Smooth muscle cell (in vitro differentiated cells): ENCODE data around the gene TBX21. TPM values are rescaled to one million over a fixed set of nuclear protein-coding genes. Genes with fewer than 3 reads are reported as not detected.
A peak's percentile ranks its signal among the peaks of the same experiment; 100 is the strongest.

Experiments
- DNase-seq: peaks from one replicate; lab custom pipeline; 2025; ENCODE audit not compliant: unreplicated experiment; lab: John Stamatoyannopoulos, UW
- H2AFZ ChIP-seq: fragments of 200-600 bp; sonication (generic); 2 replicates; pipeline ENCODE4 v1.6.0; 2016; ENCODE audit warnings: antibody characterized with exemption, low read depth, mild to moderate bottlenecking
- H3F3A ChIP-seq: fragments of 200-600 bp; sonication (generic); 2 replicates; pipeline ENCODE4 v1.6.0; 2017; ENCODE audit warnings: antibody characterized with exemption, low read depth
- H3K27ac ChIP-seq: fragments of 200-600 bp; sonication (generic); 2 replicates; pipeline ENCODE4 v1.5.1; 2016; ENCODE audit warnings: low read depth, mild to moderate bottlenecking
- H3K27me3 ChIP-seq: fragments of 200-600 bp; sonication (generic); 2 replicates; pipeline ENCODE4 v1.6.1; 2016; ENCODE audit warnings: low read depth, mild to moderate bottlenecking
- H3K36me3 ChIP-seq: fragments of 200-600 bp; sonication (generic); 2 replicates; pipeline ENCODE4 v1.5.1; 2016; ENCODE audit warnings: low read depth
- H3K4me1 ChIP-seq: fragments of 200-600 bp; sonication (generic); 2 replicates; pipeline ENCODE4 v1.5.1; 2016; ENCODE audit warnings: low read depth
- H3K4me2 ChIP-seq: fragments of 200-600 bp; sonication (generic); 2 replicates; pipeline ENCODE4 v1.6.0; 2016; ENCODE audit warnings: mild to moderate bottlenecking
- H3K4me3 ChIP-seq: fragments of 200-600 bp; sonication (generic); 2 replicates; pipeline ENCODE4 v1.5.1; 2016; ENCODE audit warnings: mild to moderate bottlenecking
- H3K79me2 ChIP-seq: fragments of 200-600 bp; sonication (generic); 2 replicates; pipeline ENCODE4 v1.6.0; 2016; ENCODE audit warnings: low read depth, mild to moderate bottlenecking
- H3K9ac ChIP-seq: fragments of 200-600 bp; sonication (generic); 2 replicates; pipeline ENCODE4 v1.6.0; 2016; ENCODE audit warnings: low read depth
- H3K9me3 ChIP-seq: fragments of 200-600 bp; sonication (generic); replicated peaks from 2 replicates; pipeline ENCODE4 v1.5.1; 2016; ENCODE audit warnings: low read depth
- H4K20me1 ChIP-seq: fragments of 200-600 bp; sonication (generic); 2 replicates; pipeline ENCODE4 v1.6.0; 2016; ENCODE audit warnings: low read depth
- CTCF ChIP-seq: fragments of 200-600 bp; sonication (generic); IDR thresholded peaks from 2 replicates; pipeline ENCODE4 v1.5.1; 2017; ENCODE audit warnings: borderline replicate concordance, mild to moderate bottlenecking, antibody characterized with exemption; ENCODE audit not compliant: insufficient read depth, poor library complexity, severe bottlenecking
- WGBS: methylation state at CpG from one replicate; pipeline ENCODE4 v1.1.7; 2016; ENCODE audit warnings: low lambda C conversion rate; 5-methylcytosine and 5-hydroxymethylcytosine counted together
- polyA plus RNA-seq: library from polyadenylated mRNA; unstranded; fragments of >200 nt; fragmentation: Nextera tagmentation; extraction: Ambion mirVana; gene quantifications from 2 replicates; pipeline ENCODE4 v1.2.1, GENCODE V29; 2016
- total RNA-seq: library from RNA; depleted of rRNA; stranded (reverse); fragments of >200 nt; gene quantifications from 2 replicates; pipeline ENCODE4 v1.2.3, GENCODE V29; 2014

TBX21 gene
- total and polyA plus RNA-seq, 2 experiments from 2014 or later = not detected

- Histone ChIP-seq H3K79me2 (no peaks in the 10 kb centered on the region), H3K27ac (peak overlapping the region; percentile 74), H3K4me3 (no peak overlapping the region), H4K20me1 (peaks cover 37% of the 10 kb centered on the region), H3K4me1 (peaks cover 15% of the 10 kb centered on the region), H2AFZ (no peak overlapping the region), H3K36me3 (peaks cover 6% of the 10 kb centered on the region), H3K9ac (no peak overlapping the region), H3K9me3 (no peaks in the 10 kb centered on the region), H3K4me2 (no peak overlapping the region), H3F3A (peaks cover 38% of the 10 kb centered on the region), H3K27me3 (no peaks in the 10 kb centered on the region)
- no peak for TF ChIP-seq CTCF
- no peak for DNase-seq
Measured at GRCh38 chr17:47687328-47687690, 45.7 kb upstream of the TBX21 start.

- Histone ChIP-seq H3K9me3 (no peaks in the 10 kb centered on the region), H4K20me1 (peaks cover 37% of the 10 kb centered on the region), H3K27me3 (no peaks in the 10 kb centered on the region), H3K27ac (peak overlapping the region; percentile 74), H3K4me1 (peaks cover 15% of the 10 kb centered on the region), H3K79me2 (no peaks in the 10 kb centered on the region), H3K4me3 (no peak overlapping the region), H3K36me3 (peaks cover 4% of the 10 kb centered on the region), H3K9ac (no peak overlapping the region), H3K4me2 (no peak overlapping the region), H2AFZ (no peak overlapping the region), H3F3A (peaks cover 35% of the 10 kb centered on the region)
- DNase-seq = no peak
- WGBS = 91% methylated on average over 1 of the region's 1 CpG
- TF ChIP-seq CTCF = no peak
Measured at GRCh38 chr17:47687748-47688147, 45.3 kb upstream of the TBX21 start.

GRCh38 chr17:47690121-47690520 lies 42.9 kb upstream of the TBX21 start:
- Histone ChIP-seq H4K20me1 (peaks cover 19% of the 10 kb centered on the region), H3K27me3 (no peaks in the 10 kb centered on the region), H3K4me3 (no peak overlapping the region), H3K4me1 (peaks cover 26% of the 10 kb centered on the region), H3K4me2 (no peak overlapping the region), H3K9ac (no peak overlapping the region), H3K9me3 (no peaks in the 10 kb centered on the region), H3K27ac (no peak overlapping the region), H3K36me3 (no peaks in the 10 kb centered on the region), H3F3A (peaks cover 26% of the 10 kb centered on the region), H3K79me2 (no peaks in the 10 kb centered on the region), H2AFZ (no peak overlapping the region)
- DNase-seq = no peak
- TF ChIP-seq CTCF = no peak
- WGBS = 70% methylated on average over 3 of the region's 3 CpGs

- no peak for DNase-seq
- Histone ChIP-seq H3K79me2 (no peaks in the 10 kb centered on the region), H3K4me3 (no peak overlapping the region), H2AFZ (no peak overlapping the region), H3K27me3 (no peaks in the 10 kb centered on the region), H3F3A (peaks cover 15% of the 10 kb centered on the region), H3K4me2 (no peak overlapping the region), H3K9me3 (no peaks in the 10 kb centered on the region), H3K4me1 (peaks cover 21% of the 10 kb centered on the region), H4K20me1 (peaks cover 7% of the 10 kb centered on the region), H3K9ac (no peak overlapping the region), H3K27ac (no peak overlapping the region), H3K36me3 (no peaks in the 10 kb centered on the region)
- 68% methylated on average over 2 of the region's 2 CpGs for WGBS
- no peak for TF ChIP-seq CTCF
Measured at GRCh38 chr17:47692137-47692894, 40.7 kb upstream of the TBX21 start.
